Lower lobe of right lung (tissue), 2 donors: ENCODE measurements around the gene CPNE5. TPM values are rescaled to one million over a fixed set of nuclear protein-coding genes. Genes with fewer than 3 reads are reported as not detected.

Experiments used
- ATAC-seq, 2 donors: fragments of 200-7000 bp; cut with Tn5 transposase; one replicate each; pipeline ENCODE4 v1.9.1; 2020 to 2022; ENCODE audit warnings: mild to moderate bottlenecking in 2 of 2, moderate library complexity in 2 of 2
- DNase-seq: peaks from one replicate; pipeline ENCODE4 v3.0.0-alpha.2; 2020
- H3K27ac ChIP-seq: fragments of 200-600 bp; one replicate; pipeline ENCODE4 v1.8.0; 2022
- H3K27me3 ChIP-seq: fragments of 200-600 bp; one replicate; pipeline ENCODE4 v1.8.0; 2022; ENCODE audit warnings: low read depth
- H3K36me3 ChIP-seq: fragments of 200-600 bp; one replicate; pipeline ENCODE4 v1.8.0; 2022; ENCODE audit warnings: mild to moderate bottlenecking
- H3K4me1 ChIP-seq: fragments of 200-600 bp; one replicate; pipeline ENCODE4 v1.8.0; 2022
- H3K4me3 ChIP-seq: fragments of 200-600 bp; one replicate; pipeline ENCODE4 v1.8.0; 2022; ENCODE audit warnings: mild to moderate bottlenecking
- H3K9me3 ChIP-seq: fragments of 200-600 bp; one replicate; pipeline ENCODE4 v1.8.0; 2022
- CTCF ChIP-seq: fragments of 200-600 bp; IDR thresholded peaks from one replicate; pipeline ENCODE4 v1.8.0; 2022; ENCODE audit warnings: antibody characterized with exemption, mild to moderate bottlenecking
- intact Hi-C: fragments of 100-400 bp; cut with DNase I; formaldehyde crosslinking; loops from one replicate; pipeline ENCODE4 v1.11.0; 2022
- total RNA-seq: library from RNA; stranded (reverse); fragmentation: NEBNext Ultra II Directional; extraction: Animal tissue kit (Norgen Biotek cat#: 25700); gene quantifications from one replicate; pipeline ENCODE4 v1.2.1, GENCODE V29; 2021
- donor health status: DM: no; HTN: yes; CAD: no; lungs with severe emphysema.

The CPNE5 gene
- total RNA-seq, 1 donor from 2014 or later: 2.4 TPM

GRCh38 chr6:36821581-36822335, 17.5 kb downstream of the CPNE5 start:
- Histone ChIP-seq H3K27ac (no peak overlapping the region), H3K4me1 (peaks cover 4% of the 10 kb centered on the region), H3K27me3 (no peaks in the 10 kb centered on the region), H3K9me3 (no peaks in the 10 kb centered on the region), H3K4me3 (no peak overlapping the region), H3K36me3 (no peaks in the 10 kb centered on the region)
- no peak for DNase-seq
- intact Hi-C loops: no loop called here
- TF ChIP-seq CTCF: no peak
- ATAC-seq: no peak

GRCh38 chr6:36820700-36821580, 18.3 kb downstream of the CPNE5 start:
- intact Hi-C loops: no loop called here
- Histone ChIP-seq H3K36me3 (no peaks in the 10 kb centered on the region), H3K27me3 (no peaks in the 10 kb centered on the region), H3K9me3 (no peaks in the 10 kb centered on the region), H3K4me3 (no peak overlapping the region), H3K4me1 (no peaks in the 10 kb centered on the region), H3K27ac (no peak overlapping the region)
- ATAC-seq (no peak), DNase-seq (no peak)
- no peak for TF ChIP-seq CTCF

- Histone ChIP-seq H3K27me3 (no peaks in the 10 kb centered on the region), H3K36me3 (no peaks in the 10 kb centered on the region), H3K4me3 (no peak overlapping the region), H3K27ac (no peak overlapping the region), H3K9me3 (no peaks in the 10 kb centered on the region), H3K4me1 (no peaks in the 10 kb centered on the region)
- TF ChIP-seq CTCF: no peak
- ATAC-seq: no peak
- intact Hi-C loops: no loop called here
- DNase-seq: no peak
These were observed 20.5 kb downstream of the CPNE5 start for GRCh38 chr6:36818756-36819155.

GRCh38 chr6:36817847-36818246, 21.4 kb downstream of the CPNE5 start:
- H3K36me3 ChIP-seq: no peaks in the 10 kb centered on the region
- H3K27me3 ChIP-seq: no peaks in the 10 kb centered on the region
- no peak overlapping the region for H3K27ac ChIP-seq
- intact Hi-C loops: no loop called here
- no peak for TF ChIP-seq CTCF
- DNase-seq (no peak), ATAC-seq (no peak)
- no peaks in the 10 kb centered on the region for H3K4me1 ChIP-seq
- H3K4me3 ChIP-seq: no peak overlapping the region
- H3K9me3 ChIP-seq: no peaks in the 10 kb centered on the region

- Histone ChIP-seq H3K27me3 (no peaks in the 10 kb centered on the region), H3K4me1 (no peaks in the 10 kb centered on the region), H3K27ac (no peak overlapping the region), H3K36me3 (no peaks in the 10 kb centered on the region), H3K9me3 (no peaks in the 10 kb centered on the region), H3K4me3 (no peak overlapping the region)
- TF ChIP-seq CTCF: no peak
- DNase-seq (no peak), ATAC-seq (no peak)
- intact Hi-C loops: no loop called here
These were observed 21.9 kb downstream of the CPNE5 start for GRCh38 chr6:36817176-36817817.
